ENCODE data around the gene STIP1. TPM values are rescaled to one million over a fixed set of nuclear protein-coding genes. Genes with fewer than 3 reads are reported as not detected.

STIP1 gene
- total and polyA plus RNA-seq, 9 of the 15 experiments (the other 6 are each of a cell fraction or from before 2014, with no cell fraction given) = 58.1 to 465 (median 346) TPM

- TF ChIP-seq ZKSCAN1 (IDR thresholded peaks at IDR 0.05; ENCODE audit: low read depth, low read length) = peak; percentile 89
- no peak for TF ChIP-seq FOSL1 (tag; conservative IDR thresholded peaks at IDR 0.05)
- TF ChIP-seq RUNX1 (IDR thresholded peaks at IDR 0.05; ENCODE audit: low read depth) = peak; percentile 13; the same call in 1 of the 2 replicates
- TF ChIP-seq, protein P1, sequence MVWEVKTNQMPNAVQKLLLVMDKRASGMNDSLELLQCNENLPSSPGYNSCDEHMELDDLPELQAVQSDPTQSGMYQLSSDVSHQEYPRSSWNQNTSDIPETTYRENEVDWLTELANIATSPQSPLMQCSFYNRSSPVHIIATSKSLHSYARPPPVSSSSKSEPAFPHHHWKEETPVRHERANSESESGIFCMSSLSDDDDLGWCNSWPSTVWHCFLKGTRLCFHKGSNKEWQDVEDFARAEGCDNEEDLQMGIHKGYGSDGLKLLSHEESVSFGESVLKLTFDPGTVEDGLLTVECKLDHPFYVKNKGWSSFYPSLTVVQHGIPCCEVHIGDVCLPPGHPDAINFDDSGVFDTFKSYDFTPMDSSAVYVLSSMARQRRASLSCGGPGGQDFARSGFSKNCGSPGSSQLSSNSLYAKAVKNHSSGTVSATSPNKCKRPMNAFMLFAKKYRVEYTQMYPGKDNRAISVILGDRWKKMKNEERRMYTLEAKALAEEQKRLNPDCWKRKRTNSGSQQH (CRISPR knock-in tag; IDR thresholded peaks at IDR 0.05) = no peak
- TF ChIP-seq TEAD4 (IDR thresholded peaks at IDR 0.05; ENCODE audit: low read length) = peak; percentile 35
- TF ChIP-seq TEAD4 (CRISPR knock-in tag; IDR thresholded peaks at IDR 0.05; ENCODE audit: borderline replicate concordance) = no peak
- TF ChIP-seq, protein P2, sequence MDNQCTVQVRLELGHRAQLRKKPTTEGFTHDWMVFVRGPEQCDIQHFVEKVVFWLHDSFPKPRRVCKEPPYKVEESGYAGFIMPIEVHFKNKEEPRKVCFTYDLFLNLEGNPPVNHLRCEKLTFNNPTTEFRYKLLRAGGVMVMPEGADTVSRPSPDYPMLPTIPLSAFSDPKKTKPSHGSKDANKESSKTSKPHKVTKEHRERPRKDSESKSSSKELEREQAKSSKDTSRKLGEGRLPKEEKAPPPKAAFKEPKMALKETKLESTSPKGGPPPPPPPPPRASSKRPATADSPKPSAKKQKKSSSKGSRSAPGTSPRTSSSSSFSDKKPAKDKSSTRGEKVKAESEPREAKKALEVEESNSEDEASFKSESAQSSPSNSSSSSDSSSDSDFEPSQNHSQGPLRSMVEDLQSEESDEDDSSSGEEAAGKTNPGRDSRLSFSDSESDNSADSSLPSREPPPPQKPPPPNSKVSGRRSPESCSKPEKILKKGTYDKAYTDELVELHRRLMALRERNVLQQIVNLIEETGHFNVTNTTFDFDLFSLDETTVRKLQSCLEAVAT (IDR thresholded peaks at IDR 0.05) = 0 out of 4 replicates have a peak, but pooled peaks of 1 of the 2 experiments have one; percentile 34
- no peak for TF ChIP-seq NRF1 (conservative IDR thresholded peaks at IDR 0.05 in 1 of 2, IDR thresholded peaks at IDR 0.05 in 1 of 2)
- no peak for TF ChIP-seq ZNF639 (CRISPR knock-in tag; conservative IDR thresholded peaks at IDR 0.05 in 1 of 2, IDR thresholded peaks at IDR 0.05 in 1 of 2)
- TF ChIP-seq RAD51 (IDR thresholded peaks at IDR 0.05; ENCODE audit: borderline replicate concordance, low read depth) = 0 out of 2 replicates have a peak, but pooled peaks have one; percentile 26
- TF ChIP-seq ZBTB11 (CRISPR knock-in tag; IDR thresholded peaks at IDR 0.05) = peak in 1 of 3 experiments; percentile 39; a peak in 1 of 6 replicates
- TF ChIP-seq OTX1 (CRISPR knock-in tag; IDR thresholded peaks at IDR 0.05) = no peak
- peak; percentile 79 for TF ChIP-seq POLR2AphosphoS5 (IDR thresholded peaks at IDR 0.05; ENCODE audit: control insufficient read depth, insufficient read depth, low read depth, low read length)
- TF ChIP-seq DDX20 (tag; IDR thresholded peaks at IDR 0.05; ENCODE audit: low read depth) = no peak
- TF ChIP-seq SMAD4 (CRISPR knock-in tag; conservative IDR thresholded peaks at IDR 0.05) = no peak
- TF ChIP-seq, protein P3, sequence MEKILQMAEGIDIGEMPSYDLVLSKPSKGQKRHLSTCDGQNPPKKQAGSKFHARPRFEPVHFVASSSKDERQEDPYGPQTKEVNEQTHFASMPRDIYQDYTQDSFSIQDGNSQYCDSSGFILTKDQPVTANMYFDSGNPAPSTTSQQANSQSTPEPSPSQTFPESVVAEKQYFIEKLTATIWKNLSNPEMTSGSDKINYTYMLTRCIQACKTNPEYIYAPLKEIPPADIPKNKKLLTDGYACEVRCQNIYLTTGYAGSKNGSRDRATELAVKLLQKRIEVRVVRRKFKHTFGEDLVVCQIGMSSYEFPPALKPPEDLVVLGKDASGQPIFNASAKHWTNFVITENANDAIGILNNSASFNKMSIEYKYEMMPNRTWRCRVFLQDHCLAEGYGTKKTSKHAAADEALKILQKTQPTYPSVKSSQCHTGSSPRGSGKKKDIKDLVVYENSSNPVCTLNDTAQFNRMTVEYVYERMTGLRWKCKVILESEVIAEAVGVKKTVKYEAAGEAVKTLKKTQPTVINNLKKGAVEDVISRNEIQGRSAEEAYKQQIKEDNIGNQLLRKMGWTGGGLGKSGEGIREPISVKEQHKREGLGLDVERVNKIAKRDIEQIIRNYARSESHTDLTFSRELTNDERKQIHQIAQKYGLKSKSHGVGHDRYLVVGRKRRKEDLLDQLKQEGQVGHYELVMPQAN (IDR thresholded peaks at IDR 0.05; ENCODE audit: borderline replicate concordance) = 0 out of 2 replicates have a peak, but pooled peaks have one; percentile 6
Measured at GRCh38 chr11:64204464-64204989, 18.6 kb downstream of the STIP1 start (continued).
